SU-DHL-6 (cell line): ENCODE data around the gene FKBP15.

ENCODE experiments used
- CTCF ChIP-seq: fragments of 200-600 bp; sonication (generic); IDR thresholded peaks from one replicate; pipeline ENCODE4 v1.5.1; 2017; ENCODE audit warnings: antibody characterized with exemption, mild to moderate bottlenecking, low read length, moderate library complexity; ENCODE audit not compliant: insufficient read depth, poor library complexity, severe bottlenecking
- EZH2phosphoT487 ChIP-seq: fragments of 200-600 bp; sonication (generic), shearing (Covaris generic); conservative IDR thresholded peaks from 2 replicates; pipeline ENCODE4 v1.6.1; 2018; ENCODE audit warnings: mild to moderate bottlenecking, antibody characterized with exemption, low read length, moderate library complexity, mixed read lengths

DNA sequence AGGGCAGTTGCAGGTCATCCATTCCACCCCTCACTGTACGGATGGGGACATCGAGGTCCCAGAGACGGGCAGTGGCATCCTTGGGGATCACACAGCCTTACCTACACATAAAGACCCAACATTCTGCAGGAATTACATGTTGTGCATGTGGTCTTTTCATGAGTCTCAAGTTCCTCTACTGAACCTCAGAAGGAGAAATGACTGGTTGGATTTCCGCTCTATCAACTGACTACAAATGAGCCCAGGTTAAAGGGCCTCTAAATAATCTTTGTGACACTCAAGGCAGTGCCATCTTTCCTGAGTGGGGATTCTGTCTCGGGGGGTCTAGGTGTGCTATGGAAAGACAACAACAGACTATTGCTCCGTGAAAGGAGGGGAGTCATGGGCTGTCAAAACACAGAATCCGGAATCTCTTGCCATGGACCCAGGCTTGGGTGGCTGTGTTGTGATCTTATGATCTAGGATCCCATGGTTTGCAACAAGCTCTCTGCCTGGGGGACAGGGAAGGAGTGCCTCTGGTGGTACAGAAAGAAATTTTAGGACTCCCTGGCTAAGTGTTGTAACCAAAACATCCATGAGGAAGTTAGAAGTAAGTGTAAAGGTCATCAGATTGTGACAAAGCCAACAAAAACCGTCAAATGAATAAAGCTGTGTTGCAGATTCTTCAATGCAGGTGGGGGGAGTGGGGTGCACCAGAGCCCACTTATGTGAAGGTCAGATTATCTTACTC, 72.1 kb downstream of the FKBP15 start:
- TF ChIP-seq CTCF, result no peak
- no peak for TF ChIP-seq EZH2phosphoT487
